NCI-H460 (cell line): Measurements from ENCODE around the gene MIDN. TPM values are rescaled to one million over a fixed set of nuclear protein-coding genes. Genes with fewer than 3 reads are reported as not detected.

Experiments
- DNase-seq: peaks from one replicate; pipeline ENCODE4 v3.0.0-alpha.2; 2016; ENCODE audit warnings: low read depth; ENCODE audit errors: extremely low read depth
- total RNA-seq: library from RNA; depleted of rRNA; stranded (reverse); fragments of >200 nt; shearing (Covaris generic); gene quantifications from 2 replicates; pipeline ENCODE4 v1.2.3, GENCODE V29; 2014

The MIDN gene
- total RNA-seq, 1 experiment from 2014 or later, result 16.5 TPM

GRCh38 chr19:1278713-1279660 lies 30.6 kb downstream of the MIDN start:
- no peak for DNase-seq

- peak; percentile 72 for DNase-seq
Measured at GRCh38 chr19:1279782-1280341, 31.5 kb downstream of the MIDN start.

- no peak for DNase-seq
Measured at GRCh38 chr19:1280636-1281568, 32.5 kb downstream of the MIDN start.

- no peak for DNase-seq
Measured at GRCh38 chr19:1281569-1282287, 33.3 kb downstream of the MIDN start.

- DNase-seq, result no peak
Measured at GRCh38 chr19:1282588-1283206, 34.3 kb downstream of the MIDN start.

- no peak for DNase-seq
Measured at GRCh38 chr19:1283207-1283916, 35.0 kb downstream of the MIDN start.

GRCh38 chr19:1283917-1284292 lies 35.5 kb downstream of the MIDN start:
- DNase-seq, result no peak

GRCh38 chr19:1284293-1284978 lies 36.1 kb downstream of the MIDN start:
- no peak for DNase-seq

GRCh38 chr19:1284979-1285736 lies 36.8 kb downstream of the MIDN start:
- DNase-seq, result no peak

GRCh38 chr19:1285737-1286360 lies 37.5 kb downstream of the MIDN start, which contains the start of gene EFNA2:
Gene EFNA2, plus strand, starts transcription at chr19:1285873. Its CDS starts 296 bp downstream, at chr19:1286169.
- no peak for DNase-seq

- DNase-seq, result no peak
Measured at GRCh38 chr19:1286487-1287353, 38.3 kb downstream of the MIDN start.

GRCh38 chr19:1287354-1288225 lies 39.2 kb downstream of the MIDN start:
- no peak for DNase-seq

GRCh38 chr19:1288226-1288612 lies 39.8 kb downstream of the MIDN start:
- DNase-seq, result no peak

GRCh38 chr19:1288833-1289685 lies 40.7 kb downstream of the MIDN start:
- no peak for DNase-seq

GRCh38 chr19:1289686-1290025 lies 41.3 kb downstream of the MIDN start:
- DNase-seq, result no peak
